ENCODE data around the gene PCDHGA6. TPM values are rescaled to one million over a fixed set of nuclear protein-coding genes. Genes with fewer than 3 reads are reported as not detected.

PCDHGA6 gene
- polyA plus RNA-seq, 1 of the 3 experiments (the other 2 are of a cell fraction) = 1.4 TPM

GRCh38 chr5:141363952-141364660, 9.6 kb upstream of the PCDHGA6 start, which contains the start of gene PCDHGA5:
Gene PCDHGA5, plus strand, starts transcription at chr5:141364162. Its CDS starts 169 bp downstream, at chr5:141364331.
- no peaks in the 10 kb centered on the region for H4K20me1 ChIP-seq (ENCODE audit: insufficient read depth)
- DNase-seq = no peak
- H3K36me3 ChIP-seq (replicated peaks in 1 of 2; ENCODE audit: control insufficient read depth in 1 of 2, insufficient read depth in 2 of 2, low read length in 1 of 2) = peaks cover 0 to 7% of the 10 kb centered on the region in 2 experiments
- CTCF ChIA-PET = interaction anchor here (0.9 to 1.4 kb wide), 3 partner anchors 14 to 194 kb away, joined by 3 to 7 read pairs (median 3); partner anchors contain the start of gene PCDHGB1
- POLR2A ChIA-PET = no interaction called here
- H3K79me2 ChIP-seq (ENCODE audit: insufficient read depth) = no peaks in the 10 kb centered on the region
- no peak within 1 kb of the TSS for H3K4me3 ChIP-seq (ENCODE audit: low read depth in 2 of 2, low read length in 1 of 2)
- H3K4me2 ChIP-seq = no peak within 1 kb of the TSS
- H3F3A ChIP-seq (replicated peaks; ENCODE audit: insufficient read depth) = no peaks in the 10 kb centered on the region
- no peak within 1 kb of the TSS for H3K9ac ChIP-seq
- H2AFZ ChIP-seq (ENCODE audit: low read depth) = no peak within 1 kb of the TSS
- no peaks in the 10 kb centered on the region for H3K4me1 ChIP-seq (ENCODE audit: control insufficient read depth in 1 of 2, insufficient read depth in 2 of 2, low read depth in 1 of 2, low read length in 1 of 2)
- H3K9me2 ChIP-seq = no peaks in the 10 kb centered on the region
- H3K27me3 ChIP-seq (ENCODE audit: insufficient read depth) = no peaks in the 10 kb centered on the region
- TF ChIP-seq USF2 (IDR thresholded peaks at IDR 0.05; ENCODE audit: borderline replicate concordance, low read depth, low read length) = no peak
- 62% methylated on average over 34 of the region's 34 CpGs for WGBS (ENCODE audit: low lambda C conversion rate)
- H3K27ac ChIP-seq (ENCODE audit: low read depth in 2 of 2, low read length in 1 of 2) = no peak within 1 kb of the TSS
- peaks cover 7% of the 10 kb centered on the region; the same call in 1 of the 2 replicates for H3K9me3 ChIP-seq

GRCh38 chr5:141366016-141366896, 7.4 kb upstream of the PCDHGA6 start:
- no peaks in the 10 kb centered on the region for H4K20me1 ChIP-seq (ENCODE audit: insufficient read depth)
- no peak overlapping the region for H3K9ac ChIP-seq
- no peaks in the 10 kb centered on the region for H3K27me3 ChIP-seq (ENCODE audit: insufficient read depth)
- no peak overlapping the region for H3K4me2 ChIP-seq
- ChIA-PET POLR2A (no interaction called here), CTCF (interaction anchor here (0.8 kb wide), 1 partner anchor 197 kb away, joined by 3 read pairs; no protein-coding TSS in a partner anchor)
- peak overlapping the region in 1 of 2 experiments; percentile 12; a peak in 1 of 4 replicates for H3K4me3 ChIP-seq (ENCODE audit: low read depth in 2 of 2, low read length in 1 of 2)
- no peak for TF ChIP-seq JUND (IDR thresholded peaks at IDR 0.05)
- no peak for TF ChIP-seq RFX5 (IDR thresholded peaks at IDR 0.05; ENCODE audit: low read length)
- no peak for TF ChIP-seq REST (IDR thresholded peaks at IDR 0.05; ENCODE audit: low read depth, low read length)
- no peak for TF ChIP-seq SIN3A (IDR thresholded peaks at IDR 0.05; ENCODE audit: borderline replicate concordance, low read depth, low read length)
- no peak for TF ChIP-seq CTCF (IDR thresholded peaks at IDR 0.05)
- no peak for TF ChIP-seq GATA2 (CRISPR knock-in tag; IDR thresholded peaks at IDR 0.05)
- no peak for TF ChIP-seq TCF12 (IDR thresholded peaks at IDR 0.05)
- TF ChIP-seq GABPA (IDR thresholded peaks at IDR 0.05; ENCODE audit: low read depth) = no peak
- no peak for TF ChIP-seq PBX3 (IDR thresholded peaks at IDR 0.05)
- no peak for TF ChIP-seq USF1 (IDR thresholded peaks at IDR 0.05; ENCODE audit: borderline replicate concordance, low read depth)
- TF ChIP-seq IRF3 (IDR thresholded peaks at IDR 0.05; ENCODE audit: low read depth, low read length) = no peak
- TF ChIP-seq RAD21 (IDR thresholded peaks at IDR 0.05; ENCODE audit: low read length) = no peak
- H3K36me3 ChIP-seq (replicated peaks in 1 of 2; ENCODE audit: control insufficient read depth in 1 of 2, insufficient read depth in 2 of 2, low read length in 1 of 2) = peaks cover 0 to 12% of the 10 kb centered on the region in 2 experiments
- no peaks in the 10 kb centered on the region for H3K9me2 ChIP-seq
- no peaks in the 10 kb centered on the region for H3K4me1 ChIP-seq (ENCODE audit: control insufficient read depth in 1 of 2, insufficient read depth in 2 of 2, low read depth in 1 of 2, low read length in 1 of 2)
- WGBS (ENCODE audit: low lambda C conversion rate) = 77% methylated on average over 44 of the region's 46 CpGs
- H3K79me2 ChIP-seq (ENCODE audit: insufficient read depth) = no peaks in the 10 kb centered on the region
- H3K9me3 ChIP-seq = peaks cover 7% of the 10 kb centered on the region; the same call in 1 of the 2 replicates
- no peak for DNase-seq
- H2AFZ ChIP-seq (ENCODE audit: low read depth) = no peak overlapping the region
- H3F3A ChIP-seq (replicated peaks; ENCODE audit: insufficient read depth) = no peaks in the 10 kb centered on the region
- H3K27ac ChIP-seq (ENCODE audit: low read depth in 2 of 2, low read length in 1 of 2) = no peak overlapping the region
